ENCODE measurements around the gene PARD3.

GRCh38 chr10:34426041-34426440, 389.1 kb downstream of the PARD3 start:
- TF ChIP-seq, protein P1, sequence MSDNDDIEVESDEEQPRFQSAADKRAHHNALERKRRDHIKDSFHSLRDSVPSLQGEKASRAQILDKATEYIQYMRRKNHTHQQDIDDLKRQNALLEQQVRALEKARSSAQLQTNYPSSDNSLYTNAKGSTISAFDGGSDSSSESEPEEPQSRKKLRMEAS (IDR thresholded peaks at IDR 0.05; ENCODE audit: low read depth, low read length), result no peak
- TF ChIP-seq CTCF (IDR thresholded peaks at IDR 0.05 in 2 of 3, conservative IDR thresholded peaks at IDR 0.05 in 1 of 3; ENCODE audit: control insufficient read depth in 2 of 3, extremely low read depth in 1 of 3, insufficient read depth in 1 of 3, low read depth in 3 of 3, low read length in 3 of 3), result no peak
- TF ChIP-seq BCL11A (IDR thresholded peaks at IDR 0.05; ENCODE audit: low read depth, low read length), result no peak
- no peak for TF ChIP-seq NFIC (IDR thresholded peaks at IDR 0.05; ENCODE audit: low read depth, low read length)
- TF ChIP-seq CBX5 (IDR thresholded peaks at IDR 0.05; ENCODE audit: low read depth), result no peak
- no peak for TF ChIP-seq EZH2 (IDR thresholded peaks at IDR 0.05; ENCODE audit: borderline replicate concordance, control insufficient read depth, low read depth, low read length)
- no peak for TF ChIP-seq POLR2A (IDR thresholded peaks at IDR 0.05; ENCODE audit: low read depth, low read length)
- no peak for TF ChIP-seq NR2C2 (IDR thresholded peaks at IDR 0.05; ENCODE audit: borderline replicate concordance, control insufficient read depth, insufficient read length, low read depth)
- TF ChIP-seq BCLAF1 (IDR thresholded peaks at IDR 0.05), result no peak

All from GM12878 (cell line).